HG02571 (cell line): ENCODE data around the gene GPHN.
A peak's percentile ranks its signal among the peaks of the same experiment; 100 is the strongest.
"Not testable (repeated sequence)": the region's sequence is repeated elsewhere in the genome, so short reads cannot be mapped to it uniquely, and the experiment has no call there.

Experiments
- ATAC-seq: cut with Tn5 transposase; IDR thresholded peaks from one replicate; pipeline ENCODE4 v1.9.1; 2021; ENCODE audit warnings: mild to moderate bottlenecking, moderate library complexity; ENCODE audit not compliant: unreplicated experiment

GPHN gene

GRCh38 chr14:66501592-66501991, 6.4 kb upstream of the GPHN start:
- ATAC-seq: no peak

GRCh38 chr14:66502836-66503235, 5.1 kb upstream of the GPHN start:
- not testable (repeated sequence) for ATAC-seq

GRCh38 chr14:66503532-66503931, 4.4 kb upstream of the GPHN start:
- no peak for ATAC-seq

- peak; percentile 21 for ATAC-seq
These were observed 696 bp upstream of the GPHN start for GRCh38 chr14:66507181-66507721.

GRCh38 chr14:66508547-66508845, 549 bp downstream of the GPHN start:
- peak; percentile 0 for ATAC-seq

- ATAC-seq: peak; percentile 25
These were observed 1.1 kb downstream of the GPHN start for GRCh38 chr14:66508846-66509621.

GRCh38 chr14:66509874-66510273, 1.9 kb downstream of the GPHN start:
- no peak for ATAC-seq

GRCh38 chr14:66511849-66512248, 3.9 kb downstream of the GPHN start:
- no peak for ATAC-seq

GRCh38 chr14:66514213-66514612, 6.3 kb downstream of the GPHN start:
- ATAC-seq: no peak

GRCh38 chr14:66530526-66530925, 22.6 kb downstream of the GPHN start:
- ATAC-seq: no peak

GRCh38 chr14:66539034-66539433, 31.1 kb downstream of the GPHN start:
- no peak for ATAC-seq

- no peak for ATAC-seq
These were observed 32.1 kb downstream of the GPHN start for GRCh38 chr14:66540038-66540437.

- no peak for ATAC-seq
These were observed 33.7 kb downstream of the GPHN start for GRCh38 chr14:66541627-66542026.

- no peak for ATAC-seq
These were observed 36.0 kb downstream of the GPHN start for GRCh38 chr14:66543996-66544395.

GRCh38 chr14:66545191-66545590, 37.2 kb downstream of the GPHN start:
- ATAC-seq: not testable (repeated sequence)

GRCh38 chr14:66545751-66546150, 37.8 kb downstream of the GPHN start:
- not testable (repeated sequence) for ATAC-seq

GRCh38 chr14:66563731-66564130, 55.8 kb downstream of the GPHN start:
- no peak for ATAC-seq

- no peak for ATAC-seq
These were observed 60.3 kb downstream of the GPHN start for GRCh38 chr14:66568220-66568619.

- ATAC-seq: no peak
These were observed 64.9 kb downstream of the GPHN start for GRCh38 chr14:66572826-66573225.

GRCh38 chr14:66575014-66575413, 67.1 kb downstream of the GPHN start:
- ATAC-seq: no peak

GRCh38 chr14:66575939-66576338, 68.0 kb downstream of the GPHN start:
- ATAC-seq: no peak

GRCh38 chr14:66587753-66588152, 79.8 kb downstream of the GPHN start:
- not testable (repeated sequence) for ATAC-seq

- ATAC-seq: no peak
These were observed 87.4 kb downstream of the GPHN start for GRCh38 chr14:66595394-66595793.
